Measurements from ENCODE around the gene TMEM184C. TPM values are rescaled to one million over a fixed set of nuclear protein-coding genes. Genes with fewer than 3 reads are reported as not detected.

Gene TMEM184C
- total RNA-seq, 3 donors from 2014 or later, result 21.0 to 32.2 (median 26.9) TPM

DNA sequence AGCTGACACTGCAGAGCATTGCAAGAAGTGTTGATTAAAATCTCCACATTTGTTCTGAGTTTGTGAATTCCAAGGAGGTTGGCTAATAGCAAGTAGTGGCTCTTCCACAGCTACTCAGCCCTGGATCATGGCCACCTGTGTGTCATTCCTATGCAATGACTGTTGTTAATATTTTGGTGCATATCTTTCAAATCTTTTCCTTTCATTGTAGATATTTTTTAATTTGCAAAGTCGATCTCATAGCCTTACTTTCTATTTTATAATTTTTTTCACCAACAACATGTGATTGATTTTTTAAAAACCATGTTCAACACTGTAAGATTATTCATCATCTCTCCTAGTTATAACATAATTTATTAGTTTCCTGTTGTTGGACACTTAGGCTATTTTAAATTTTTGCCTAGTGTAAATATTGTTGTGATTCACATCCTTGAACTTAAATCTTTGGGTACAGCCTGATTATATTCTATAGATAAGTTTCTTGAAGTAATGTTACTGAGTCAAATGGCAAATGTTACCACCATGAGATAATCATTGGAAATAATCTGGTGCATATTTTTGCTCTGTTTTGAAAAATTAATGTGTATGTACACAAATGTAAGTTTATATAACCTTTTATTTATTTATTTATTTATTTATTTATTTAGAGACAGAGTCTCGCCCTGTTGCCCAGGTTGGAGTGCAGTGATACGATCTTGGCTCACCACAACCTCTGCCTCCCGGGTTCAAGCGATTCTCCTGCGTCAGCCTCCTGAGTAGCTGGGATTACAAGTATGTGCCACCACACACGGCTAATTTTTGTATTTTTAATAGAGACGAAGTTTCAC lies 97.6 kb downstream of the TMEM184C start:
- Histone ChIP-seq H3K36me3 (no peaks in the 10 kb centered on the region), H3K27ac (no peak overlapping the region), H3K9me3 (no peaks in the 10 kb centered on the region), H3K27me3 (no peaks in the 10 kb centered on the region), H3K4me3 (no peak overlapping the region), H3K4me1 (no peaks in the 10 kb centered on the region)
- peak; percentile 56 to 63 for DNase-seq (ENCODE audit: low spot score in 2 of 2)
- intact Hi-C loops (cut with DNase I; ENCODE audit: low total_unique reads), result no loop called here
- TF ChIP-seq POLR2AphosphoS5 (IDR thresholded peaks at IDR 0.05) (no peak), POLR2A (IDR thresholded peaks at IDR 0.05) (no peak), CTCF (IDR thresholded peaks at IDR 0.05) (no peak)

DNA sequence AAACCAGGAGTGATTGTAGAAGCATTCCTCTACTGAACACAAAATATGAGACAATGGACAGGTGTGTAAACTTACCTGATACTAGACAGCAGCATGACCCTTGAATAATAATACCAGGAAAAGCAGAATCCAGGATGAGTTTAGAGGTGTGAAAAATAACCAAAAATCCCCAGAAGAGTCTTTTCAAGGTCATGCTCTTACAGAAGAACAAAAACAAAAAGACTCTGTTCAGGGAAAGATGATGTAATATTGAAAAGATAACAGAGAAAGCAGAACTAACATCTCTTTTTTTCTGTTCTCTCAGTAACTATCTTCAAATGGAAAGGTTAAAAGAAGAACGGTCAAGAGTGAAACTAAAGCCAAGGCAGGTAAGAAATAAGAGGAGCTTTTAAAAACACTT lies 100.7 kb downstream of the TMEM184C start:
- no peak overlapping the region for H3K4me3 ChIP-seq
- intact Hi-C loops (cut with DNase I; ENCODE audit: low total_unique reads), result no loop called here
- H3K27ac ChIP-seq, result no peak overlapping the region
- no peaks in the 10 kb centered on the region for H3K4me1 ChIP-seq
- H3K9me3 ChIP-seq, result no peaks in the 10 kb centered on the region
- TF ChIP-seq CTCF (IDR thresholded peaks at IDR 0.05), result no peak
- no peak for TF ChIP-seq POLR2AphosphoS5 (IDR thresholded peaks at IDR 0.05)
- no peak for DNase-seq (ENCODE audit: low spot score in 2 of 2)
- no peaks in the 10 kb centered on the region for H3K36me3 ChIP-seq
- H3K27me3 ChIP-seq, result no peaks in the 10 kb centered on the region

Other genes with a start within 250 kb of the TMEM184C start
- 10 to 100 TPM in 1 of 3 donors, 1 to 10 TPM in 2; 2.6 to 11.1 (median 5.2) TPM for gene EDNRA, start 136.3 kb upstream of the TMEM184C start, total RNA-seq
- 10 to 100 TPM in 2 of 3 donors, 1 to 10 TPM in 1; 7.8 to 21.8 (median 10.5) TPM for gene PRMT9, start 66.8 kb downstream of the TMEM184C start, total RNA-seq
- gene ARHGAP10, start 114.7 kb downstream of the TMEM184C start, total RNA-seq, result 100 to 1,000 TPM in 1 of 3 donors, 10 to 100 TPM in 2; 49.5 to 138 (median 62.6) TPM

All from breast epithelium (tissue), 4 donors.